Fibroblast of the aortic adventitia (primary cell): ENCODE measurements around the gene UEVLD. TPM values are rescaled to one million over a fixed set of nuclear protein-coding genes. Genes with fewer than 3 reads are reported as not detected.

Source experiments
- DNase-seq: peaks from one replicate; pipeline ENCODE4 v3.0.0-alpha.2; 2010; ENCODE audit warnings: low read depth
- H3K4me3 ChIP-seq: 2 replicates; pipeline ENCODE4 v1.5.1; 2011; ENCODE audit warnings: low read depth, mild to moderate bottlenecking, control low read depth, low read length, moderate library complexity
- total RNA-seq: library from RNA; depleted of rRNA; stranded (reverse); fragments of >200 nt; gene quantifications from 2 replicates; pipeline ENCODE4 v1.2.3, GENCODE V29; 2012; ENCODE audit warnings: low replicate concordance
- TF ChIP-seq, protein P1 (sequence below): IDR thresholded peaks from 2 replicates; pipeline ENCODE4 v1.5.1; 2011; ENCODE audit warnings: mild to moderate bottlenecking, low read length, control low read depth, inconsistent platforms; ENCODE audit not compliant: insufficient read depth

UEVLD gene
- total RNA-seq, 1 donor, result 35.2 TPM

DNA sequence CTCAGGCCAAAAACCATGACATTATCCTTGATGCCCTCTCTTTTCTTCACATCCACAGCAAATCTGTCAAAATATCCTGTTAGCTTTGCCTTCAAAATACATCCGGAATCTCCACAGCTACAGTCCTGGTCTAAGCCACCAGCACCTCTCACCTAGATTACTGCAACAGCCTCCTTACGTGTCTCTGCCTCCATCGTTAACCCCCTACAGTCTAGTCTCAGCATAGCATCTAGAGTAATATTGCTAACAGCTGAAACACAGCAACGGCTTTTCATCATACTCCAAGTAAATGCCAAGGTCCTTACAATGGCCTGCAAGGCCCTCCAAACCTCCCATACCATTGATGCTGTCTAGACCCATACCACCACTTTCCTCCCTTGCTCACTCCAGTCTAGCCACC, 66.1 kb downstream of the UEVLD start:
- DNase-seq, result peak; percentile 1
- H3K4me3 ChIP-seq, result no peak overlapping the region
- TF ChIP-seq, protein P1, sequence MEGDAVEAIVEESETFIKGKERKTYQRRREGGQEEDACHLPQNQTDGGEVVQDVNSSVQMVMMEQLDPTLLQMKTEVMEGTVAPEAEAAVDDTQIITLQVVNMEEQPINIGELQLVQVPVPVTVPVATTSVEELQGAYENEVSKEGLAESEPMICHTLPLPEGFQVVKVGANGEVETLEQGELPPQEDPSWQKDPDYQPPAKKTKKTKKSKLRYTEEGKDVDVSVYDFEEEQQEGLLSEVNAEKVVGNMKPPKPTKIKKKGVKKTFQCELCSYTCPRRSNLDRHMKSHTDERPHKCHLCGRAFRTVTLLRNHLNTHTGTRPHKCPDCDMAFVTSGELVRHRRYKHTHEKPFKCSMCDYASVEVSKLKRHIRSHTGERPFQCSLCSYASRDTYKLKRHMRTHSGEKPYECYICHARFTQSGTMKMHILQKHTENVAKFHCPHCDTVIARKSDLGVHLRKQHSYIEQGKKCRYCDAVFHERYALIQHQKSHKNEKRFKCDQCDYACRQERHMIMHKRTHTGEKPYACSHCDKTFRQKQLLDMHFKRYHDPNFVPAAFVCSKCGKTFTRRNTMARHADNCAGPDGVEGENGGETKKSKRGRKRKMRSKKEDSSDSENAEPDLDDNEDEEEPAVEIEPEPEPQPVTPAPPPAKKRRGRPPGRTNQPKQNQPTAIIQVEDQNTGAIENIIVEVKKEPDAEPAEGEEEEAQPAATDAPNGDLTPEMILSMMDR, result no peak

DNA sequence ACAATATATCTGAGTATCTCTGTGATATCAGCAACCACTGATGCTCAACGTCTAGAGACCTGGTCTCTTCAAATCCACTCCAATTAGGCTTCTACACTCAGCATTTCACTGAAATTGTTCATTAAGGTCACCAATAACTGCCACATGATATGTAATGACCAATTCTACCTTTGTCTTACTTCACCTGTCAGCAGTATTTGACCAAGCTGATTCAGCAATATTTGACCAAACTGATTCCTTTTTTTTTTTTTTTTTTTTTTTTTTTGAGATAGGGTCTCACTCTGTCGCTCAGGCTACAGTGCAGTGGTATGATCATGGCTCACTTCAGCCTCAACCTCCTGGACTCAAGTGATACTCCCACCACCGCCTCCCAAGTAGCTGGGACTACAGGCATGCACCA, 67.4 kb downstream of the UEVLD start:
- no peak for DNase-seq
- H3K4me3 ChIP-seq, result no peak overlapping the region
- TF ChIP-seq, protein P1, result no peak

- DNase-seq, result no peak
- TF ChIP-seq, protein P1, result no peak
- H3K4me3 ChIP-seq, result no peak overlapping the region
These were observed 86.2 kb downstream of the UEVLD start for GRCh38 chr11:18502352-18502751.

DNA sequence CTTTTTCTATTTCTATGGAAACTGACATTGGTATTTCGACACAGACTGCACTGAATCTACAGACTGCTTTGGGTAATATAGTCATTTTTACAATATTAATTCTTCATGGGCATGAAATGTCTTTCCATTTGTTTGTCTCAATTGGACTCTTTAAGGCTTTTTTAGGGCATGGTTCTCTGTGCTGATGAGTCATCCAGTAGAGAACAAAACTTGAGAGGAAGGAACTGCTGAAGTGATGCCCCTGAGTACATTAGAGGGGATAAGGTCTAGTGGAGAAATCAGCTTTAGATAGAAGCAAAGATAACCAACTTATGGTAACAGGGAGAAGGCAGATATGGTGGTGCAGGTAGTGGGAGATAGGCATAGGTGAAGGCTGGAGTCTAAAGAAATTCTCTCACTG, 86.9 kb downstream of the UEVLD start:
- H3K4me3 ChIP-seq, result no peak overlapping the region
- TF ChIP-seq, protein P1, result no peak
- DNase-seq, result no peak

GRCh38 chr11:18498039-18498438, 90.5 kb downstream of the UEVLD start:
- TF ChIP-seq, protein P1, result no peak
- DNase-seq, result no peak
- H3K4me3 ChIP-seq, result no peak overlapping the region

DNA sequence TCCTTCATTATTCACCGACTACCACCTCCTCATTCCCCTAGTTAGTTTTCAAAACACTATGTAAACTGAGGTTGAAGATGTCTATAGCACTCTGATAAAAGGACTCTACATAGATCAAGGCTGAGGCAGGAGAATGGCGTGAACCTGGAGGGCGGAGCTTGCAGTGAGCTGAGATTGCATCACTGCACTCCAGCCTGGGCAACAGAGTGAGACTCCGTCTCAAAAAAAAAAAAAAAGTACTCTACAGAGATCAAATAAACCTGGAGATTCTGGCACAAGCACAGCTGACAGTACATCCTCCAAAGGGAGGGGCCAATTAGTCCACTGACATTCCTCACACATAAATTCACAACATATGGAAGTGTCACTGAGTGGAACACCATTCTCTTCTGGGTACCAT, 92.8 kb downstream of the UEVLD start:
- TF ChIP-seq, protein P1, result no peak
- DNase-seq, result peak; percentile 11
- H3K4me3 ChIP-seq, result no peak overlapping the region

DNA sequence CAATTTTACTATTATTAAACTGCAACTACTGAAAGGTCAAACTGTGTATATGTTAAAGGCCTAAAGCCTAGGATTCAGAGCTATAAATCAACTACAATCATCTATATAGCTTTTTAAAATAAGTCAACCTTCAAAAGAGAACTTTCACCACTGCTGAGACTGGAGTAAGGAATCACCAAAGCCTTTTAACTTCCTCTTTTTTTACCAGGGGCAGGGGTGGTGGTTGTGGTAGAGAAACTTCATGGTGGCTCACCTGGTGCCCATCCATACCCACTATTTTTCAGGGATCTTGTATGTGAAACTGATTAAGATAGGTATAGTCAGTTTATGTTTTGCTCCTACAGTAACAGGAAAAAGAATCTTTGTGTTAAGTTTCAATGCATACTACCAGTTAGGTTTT, 93.3 kb downstream of the UEVLD start:
- TF ChIP-seq, protein P1, result no peak
- no peak overlapping the region for H3K4me3 ChIP-seq
- no peak for DNase-seq
